Measurements from ENCODE around the gene CASK. TPM values are rescaled to one million over a fixed set of nuclear protein-coding genes. Genes with fewer than 3 reads are reported as not detected.
"Not testable (repeated sequence)": the region's sequence is repeated elsewhere in the genome, so short reads cannot be mapped to it uniquely, and the experiment has no call there.

The CASK gene
- total and polyA plus RNA-seq, 8 donors: 7.3 to 82.0 (median 32.3) TPM

- no peak for DNase-seq
- intact Hi-C loops (cut with DNase I; ENCODE audit: low total_unique reads): no loop called here
- TF ChIP-seq POLR2A (IDR thresholded peaks at IDR 0.05) (no peak), CTCF (IDR thresholded peaks at IDR 0.05) (no peak), POLR2AphosphoS5 (IDR thresholded peaks at IDR 0.05) (no peak), EP300 (IDR thresholded peaks at IDR 0.05) (no peak)
- Histone ChIP-seq H3K9me3 (no peaks in the 10 kb centered on the region), H3K27ac (no peak overlapping the region), H3K27me3 (no peaks in the 10 kb centered on the region), H3K4me3 (no peak overlapping the region), H3K4me1 (no peaks in the 10 kb centered on the region), H3K36me3 (no peaks in the 10 kb centered on the region)
These were observed 307.1 kb downstream of the CASK start for GRCh38 chrX:41616255-41616654.

- H3K36me3 ChIP-seq: peaks cover 0 to 4% (median 3%) of the 10 kb centered on the region in 4 donors
- intact Hi-C loops (cut with DNase I; ENCODE audit: low total_unique reads): no loop called here
- no peak overlapping the region for H3K4me3 ChIP-seq
- DNase-seq: no peak
- H3K4me1 ChIP-seq: no peaks in the 10 kb centered on the region
- no peaks in the 10 kb centered on the region for H3K9me3 ChIP-seq
- TF ChIP-seq EP300 (IDR thresholded peaks at IDR 0.05) (no peak), POLR2A (IDR thresholded peaks at IDR 0.05) (no peak), CTCF (IDR thresholded peaks at IDR 0.05) (no peak)
- H3K27me3 ChIP-seq: no peaks in the 10 kb centered on the region
- H3K27ac ChIP-seq: no peak overlapping the region
- 63 to 100% (median 75%) methylated on average over 1 of the region's 1 CpG for WGBS, 5 donors
These were observed 315.1 kb downstream of the CASK start for GRCh38 chrX:41608244-41608643.

DNA sequence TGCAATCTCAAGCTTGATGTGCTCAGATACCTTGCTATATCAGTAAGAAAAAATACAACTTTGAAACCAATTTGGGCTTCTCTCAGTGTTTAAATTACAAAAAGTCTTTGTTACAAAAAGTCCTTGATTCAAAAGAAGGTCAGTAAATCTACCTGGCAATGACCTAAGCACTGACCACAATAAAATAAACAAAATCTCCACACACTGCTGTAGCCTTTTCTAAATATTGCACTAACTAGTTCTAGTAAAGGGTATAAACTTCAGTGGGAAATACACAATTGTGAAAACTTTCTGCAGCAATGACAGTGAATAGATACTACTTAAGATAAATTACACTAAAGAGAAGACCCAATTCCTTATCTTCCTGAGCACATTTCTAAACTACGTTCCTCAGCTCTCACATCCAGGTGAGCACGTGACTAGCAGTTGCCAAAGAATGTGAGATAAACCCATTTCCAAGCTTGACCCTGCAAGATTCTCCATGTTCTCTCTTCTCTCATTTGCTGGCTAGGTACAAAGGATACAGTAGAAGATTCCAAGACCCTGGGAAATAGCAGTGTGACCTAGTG is 316.0 kb downstream of the CASK start:
- intact Hi-C loops (cut with DNase I; ENCODE audit: low total_unique reads): no loop called here
- TF ChIP-seq CTCF (IDR thresholded peaks at IDR 0.05) (no peak), POLR2AphosphoS5 (IDR thresholded peaks at IDR 0.05) (no peak), POLR2A (IDR thresholded peaks at IDR 0.05) (no peak), EP300 (IDR thresholded peaks at IDR 0.05) (no peak)
- 26 to 71% (median 50%) methylated on average over 2 of the region's 2 CpGs for WGBS, 5 donors
- no peak overlapping the region for H3K27ac ChIP-seq
- no peaks in the 10 kb centered on the region for H3K9me3 ChIP-seq
- H3K27me3 ChIP-seq: no peaks in the 10 kb centered on the region
- DNase-seq: no peak
- peaks cover 0 to 4% (median 3%) of the 10 kb centered on the region in 4 donors for H3K36me3 ChIP-seq
- no peaks in the 10 kb centered on the region for H3K4me1 ChIP-seq
- no peak overlapping the region for H3K4me3 ChIP-seq

DNA sequence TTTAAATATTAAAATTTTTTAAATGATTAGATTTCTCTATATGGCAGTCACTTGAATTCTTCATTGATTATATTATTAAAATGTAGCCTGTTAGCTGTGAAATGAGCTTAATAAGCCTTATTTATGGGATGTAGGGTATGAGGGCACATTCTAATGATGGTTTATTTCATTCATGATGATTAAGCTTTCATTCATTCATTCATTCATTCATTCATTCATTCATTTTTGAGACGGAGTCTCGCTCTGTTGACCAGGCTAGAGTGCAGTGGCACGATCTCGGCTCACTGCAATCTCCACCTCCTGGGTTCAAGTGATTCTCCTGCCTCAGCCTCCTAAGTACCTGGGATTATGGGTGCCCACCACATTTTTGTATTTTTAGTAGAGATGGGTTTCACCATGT is 317.3 kb downstream of the CASK start:
- H3K4me3 ChIP-seq; H3K4me1 ChIP-seq; DNase-seq; H3K9me3 ChIP-seq; intact Hi-C loops (cut with DNase I; ENCODE audit: low total_unique reads); H3K27me3 ChIP-seq; H3K27ac ChIP-seq; H3K36me3 ChIP-seq: not testable (repeated sequence)
- WGBS, 5 donors: 91 to 100% (median 98%) methylated on average over 4 of the region's 4 CpGs

DNA sequence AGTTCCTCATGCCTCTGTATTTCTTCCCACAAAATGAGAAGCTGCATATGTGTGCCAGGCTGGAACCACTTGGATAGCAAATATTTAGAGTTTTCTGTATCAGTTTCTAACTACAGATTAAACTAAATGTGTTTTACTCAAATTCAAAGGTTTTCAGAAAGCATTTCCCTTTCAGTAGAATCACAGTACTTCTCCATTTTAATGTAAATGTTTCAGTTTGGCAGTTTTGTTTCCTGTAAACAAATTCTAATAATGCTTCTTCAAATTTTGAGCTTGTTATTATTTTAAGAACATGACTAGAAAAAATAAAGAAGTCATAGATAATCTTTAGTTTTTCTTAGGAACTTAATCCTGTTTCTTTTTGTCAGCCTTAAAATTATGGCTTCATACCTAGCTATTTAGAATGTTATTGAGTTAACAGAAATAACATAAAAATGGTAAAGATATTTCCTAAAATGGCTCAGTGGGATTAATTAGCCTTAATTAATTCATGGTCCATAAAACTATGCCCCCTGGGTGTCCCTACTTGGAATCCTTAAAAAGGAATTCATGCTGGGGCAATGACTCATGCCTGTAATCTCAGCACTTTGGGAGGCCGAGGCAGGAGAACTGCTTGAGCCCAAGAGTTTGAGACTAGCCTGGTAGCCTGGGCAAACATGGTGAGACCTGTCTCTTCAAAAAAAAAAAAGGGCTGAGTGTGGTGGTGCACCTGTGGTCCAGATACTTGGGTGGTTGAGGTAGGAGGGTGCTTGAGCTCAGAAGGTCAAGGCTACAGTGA is 318.4 kb downstream of the CASK start:
- 50 to 100% (median 73%) methylated on average over 1 of the region's 1 CpG for WGBS, 5 donors
- Histone ChIP-seq H3K4me1 (no peaks in the 10 kb centered on the region), H3K36me3 (peaks cover 0 to 4% (median 3%) of the 10 kb centered on the region in 4 donors), H3K9me3 (no peaks in the 10 kb centered on the region), H3K27me3 (no peaks in the 10 kb centered on the region), H3K4me3 (no peak overlapping the region), H3K27ac (peak overlapping the region in 1 of 5 donors; percentile 7)
- TF ChIP-seq CTCF (IDR thresholded peaks at IDR 0.05): no peak
- TF ChIP-seq POLR2AphosphoS5 (IDR thresholded peaks at IDR 0.05): no peak
- TF ChIP-seq EP300 (IDR thresholded peaks at IDR 0.05): no peak
- no peak for TF ChIP-seq POLR2A (IDR thresholded peaks at IDR 0.05)
- intact Hi-C loops (cut with DNase I; ENCODE audit: low total_unique reads): no loop called here
- no peak for DNase-seq

Measured in stomach (tissue), 9 donors.